ENCODE data around the gene PREB. TPM values are rescaled to one million over a fixed set of nuclear protein-coding genes. Genes with fewer than 3 reads are reported as not detected.
"Not testable (repeated sequence)": the region's sequence is repeated elsewhere in the genome, so short reads cannot be mapped to it uniquely, and the experiment has no call there.

The PREB gene
- total RNA-seq, 6 experiments from 2014 or later, result 27.1 to 102 (median 59.2) TPM

DNA sequence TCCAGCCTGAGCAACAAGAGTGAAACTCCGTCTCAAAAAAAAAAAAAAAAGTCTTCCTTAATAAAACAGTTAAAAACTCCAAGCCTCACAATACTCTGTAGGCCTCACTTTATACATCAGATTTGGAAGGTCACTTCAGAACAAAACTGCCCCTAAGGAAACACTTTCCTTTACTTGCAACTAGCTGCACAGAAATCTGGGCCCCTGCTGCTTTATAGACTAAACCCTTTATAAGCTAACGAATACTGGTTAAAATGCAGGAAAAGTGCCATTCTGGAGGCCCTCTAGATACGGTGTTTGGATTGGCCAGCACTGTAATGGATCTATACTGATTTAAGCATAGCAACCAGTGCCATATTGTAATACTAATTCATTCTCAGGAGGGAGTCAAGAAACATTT, 9.3 kb downstream of the PREB start:
- Histone ChIP-seq H3K9me3 (no peaks in the 10 kb centered on the region), H3K4me1 (peaks cover 0 to 15% (median 3%) of the 10 kb centered on the region in 4 donors), H3K27me3 (no peaks in the 10 kb centered on the region), H3K27ac (no peak overlapping the region), H3K4me3 (no peak overlapping the region), H3K36me3 (peaks cover 0 to 7% (median under 1%) of the 10 kb centered on the region in 4 donors)
- WGBS (ENCODE audit: insufficient coverage, low coverage, low lambda C conversion rate, missing lambda C conversion rate), result 89% methylated on average over 2 of the region's 3 CpGs
- DNase-seq (no peak), ATAC-seq (no peak)
- no peak for TF ChIP-seq POLR2A (IDR thresholded peaks at IDR 0.05)
- TF ChIP-seq, protein P1, sequence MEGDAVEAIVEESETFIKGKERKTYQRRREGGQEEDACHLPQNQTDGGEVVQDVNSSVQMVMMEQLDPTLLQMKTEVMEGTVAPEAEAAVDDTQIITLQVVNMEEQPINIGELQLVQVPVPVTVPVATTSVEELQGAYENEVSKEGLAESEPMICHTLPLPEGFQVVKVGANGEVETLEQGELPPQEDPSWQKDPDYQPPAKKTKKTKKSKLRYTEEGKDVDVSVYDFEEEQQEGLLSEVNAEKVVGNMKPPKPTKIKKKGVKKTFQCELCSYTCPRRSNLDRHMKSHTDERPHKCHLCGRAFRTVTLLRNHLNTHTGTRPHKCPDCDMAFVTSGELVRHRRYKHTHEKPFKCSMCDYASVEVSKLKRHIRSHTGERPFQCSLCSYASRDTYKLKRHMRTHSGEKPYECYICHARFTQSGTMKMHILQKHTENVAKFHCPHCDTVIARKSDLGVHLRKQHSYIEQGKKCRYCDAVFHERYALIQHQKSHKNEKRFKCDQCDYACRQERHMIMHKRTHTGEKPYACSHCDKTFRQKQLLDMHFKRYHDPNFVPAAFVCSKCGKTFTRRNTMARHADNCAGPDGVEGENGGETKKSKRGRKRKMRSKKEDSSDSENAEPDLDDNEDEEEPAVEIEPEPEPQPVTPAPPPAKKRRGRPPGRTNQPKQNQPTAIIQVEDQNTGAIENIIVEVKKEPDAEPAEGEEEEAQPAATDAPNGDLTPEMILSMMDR (IDR thresholded peaks at IDR 0.05), result no peak
- intact Hi-C loops (cut with DNase I), result no loop called here

DNA sequence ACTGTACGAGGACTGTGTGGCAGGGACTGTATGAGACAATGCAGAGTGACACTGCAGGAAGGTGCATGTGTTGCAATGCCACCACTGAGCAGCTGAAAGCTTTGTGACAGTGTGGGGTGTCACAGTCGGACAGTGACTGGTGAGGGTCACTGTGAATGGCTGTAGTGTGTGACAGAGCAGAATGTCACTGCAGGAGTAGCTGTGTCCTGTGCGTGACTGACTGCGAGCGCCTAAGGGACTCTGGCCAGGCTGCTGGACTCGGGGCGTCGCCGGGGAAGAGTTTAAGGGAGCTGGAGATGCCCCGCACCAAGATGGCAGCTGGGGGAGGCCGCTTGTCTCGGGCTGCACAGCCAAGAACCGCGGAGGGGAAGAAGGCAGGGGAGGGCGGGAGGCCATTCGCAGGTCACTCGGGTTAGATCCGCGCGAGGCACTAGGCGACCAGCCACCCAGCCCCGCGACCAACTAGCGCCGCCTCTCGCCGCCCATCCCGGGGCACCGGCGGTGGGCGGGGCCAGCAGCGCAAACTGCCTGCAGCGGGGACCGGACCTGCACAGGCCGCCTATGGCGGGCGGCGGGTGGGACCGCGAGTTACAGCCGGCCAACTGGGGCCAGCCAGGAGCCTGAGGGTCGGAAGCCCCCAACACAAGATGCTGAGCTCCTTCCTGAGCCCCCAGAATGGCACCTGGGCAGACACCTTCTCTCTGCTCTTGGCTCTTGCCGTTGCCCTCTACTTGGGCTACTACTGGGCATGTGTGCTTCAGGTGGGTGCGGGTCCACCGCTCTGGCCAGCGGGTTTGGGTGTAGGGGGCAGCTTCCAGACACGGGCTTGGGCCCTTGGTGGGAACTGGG, 10.9 kb downstream of the PREB start, which contains the start of gene ABHD1:
Gene ABHD1 (plus strand): TSS at position 514 of the 849 bp plus-strand sequence. CDS start 134 bp downstream, at position 648.
- no peaks in the 10 kb centered on the region for H3K36me3 ChIP-seq
- DNase-seq, result peak; percentile 84 to 86 (median 85)
- H3K27ac ChIP-seq, result peak within 1 kb of the TSS in 2 of 3 donors; percentile 43 to 49
- no peaks in the 10 kb centered on the region for H3K9me3 ChIP-seq
- ATAC-seq, result peak; percentile 78 to 89 (median 84)
- intact Hi-C loops (cut with DNase I), result no loop called here
- peaks cover 0 to 20% (median 3%) of the 10 kb centered on the region in 4 donors for H3K4me1 ChIP-seq
- H3K4me3 ChIP-seq, result peak within 1 kb of the TSS; percentile 46 to 66 (median 50)
- 20% methylated on average over 2 of the region's 47 CpGs for WGBS (ENCODE audit: insufficient coverage, low coverage, low lambda C conversion rate, missing lambda C conversion rate)
- TF ChIP-seq POLR2A (IDR thresholded peaks at IDR 0.05), result peak; percentile 78
- TF ChIP-seq, protein P1 (IDR thresholded peaks at IDR 0.05), result peak in 2 of 4 donors; percentile 16 to 25
- no peaks in the 10 kb centered on the region for H3K27me3 ChIP-seq

DNA sequence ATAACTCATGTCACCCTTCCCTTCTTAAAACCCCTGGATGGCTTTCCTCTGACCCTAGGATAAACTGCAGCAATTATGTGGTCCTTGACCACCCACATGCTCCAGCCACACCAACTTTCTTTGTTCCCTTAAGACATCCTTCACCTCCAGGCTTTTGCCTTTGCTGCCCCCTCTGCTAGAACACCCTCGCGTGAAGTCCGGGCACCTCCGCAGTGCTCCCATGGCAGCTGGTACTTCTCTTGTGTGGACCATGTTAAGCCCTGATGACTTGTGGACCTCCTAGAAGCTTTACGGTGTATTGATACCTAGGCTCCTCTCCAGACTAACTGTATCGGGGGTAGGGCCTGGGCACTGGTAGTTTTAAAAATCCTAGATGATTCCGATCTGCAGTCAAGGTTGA, 11.6 kb downstream of the PREB start:
- DNase-seq (no peak), ATAC-seq (no peak)
- no peak overlapping the region for H3K4me3 ChIP-seq
- no peak overlapping the region for H3K27ac ChIP-seq
- H3K27me3 ChIP-seq, result no peaks in the 10 kb centered on the region
- no peaks in the 10 kb centered on the region for H3K9me3 ChIP-seq
- intact Hi-C loops (cut with DNase I), result no loop called here
- H3K4me1 ChIP-seq, result peaks cover 0 to 24% (median 3%) of the 10 kb centered on the region in 4 donors
- no peaks in the 10 kb centered on the region for H3K36me3 ChIP-seq
- WGBS (ENCODE audit: insufficient coverage, low coverage, low lambda C conversion rate, missing lambda C conversion rate), result 100% methylated on average over 7 of the region's 7 CpGs
- TF ChIP-seq POLR2A (IDR thresholded peaks at IDR 0.05), result no peak
- TF ChIP-seq, protein P1 (IDR thresholded peaks at IDR 0.05), result no peak

DNA sequence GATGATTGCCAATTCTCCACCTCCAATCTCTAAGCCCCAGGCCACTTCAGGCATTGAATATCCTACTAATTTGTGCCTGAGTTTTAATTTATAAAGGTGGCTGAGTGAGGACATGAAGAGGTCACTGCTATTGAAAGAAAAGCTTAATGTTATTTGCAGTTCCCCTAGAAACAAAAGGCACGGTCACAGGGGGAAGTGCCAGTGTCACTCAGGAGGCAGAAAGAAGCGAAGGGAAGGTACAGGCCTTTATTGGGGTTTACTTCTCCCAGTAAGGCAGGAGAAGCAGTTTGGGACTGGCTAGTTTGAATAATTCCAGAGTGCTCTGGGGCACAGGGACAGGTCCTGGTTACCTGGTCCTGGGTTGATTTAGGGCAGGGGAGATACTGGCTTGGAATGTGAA, 12.5 kb downstream of the PREB start:
- intact Hi-C loops (cut with DNase I), result no loop called here
- Histone ChIP-seq H3K4me3 (no peak overlapping the region), H3K27me3 (no peaks in the 10 kb centered on the region), H3K36me3 (no peaks in the 10 kb centered on the region), H3K27ac (no peak overlapping the region), H3K9me3 (no peaks in the 10 kb centered on the region), H3K4me1 (peaks cover 0 to 22% (median 3%) of the 10 kb centered on the region in 4 donors)
- ATAC-seq (no peak), DNase-seq (no peak)
- 71% methylated on average over 2 of the region's 2 CpGs for WGBS (ENCODE audit: insufficient coverage, low coverage, low lambda C conversion rate, missing lambda C conversion rate)
- TF ChIP-seq POLR2A (IDR thresholded peaks at IDR 0.05), result no peak
- TF ChIP-seq, protein P1 (IDR thresholded peaks at IDR 0.05), result no peak

DNA sequence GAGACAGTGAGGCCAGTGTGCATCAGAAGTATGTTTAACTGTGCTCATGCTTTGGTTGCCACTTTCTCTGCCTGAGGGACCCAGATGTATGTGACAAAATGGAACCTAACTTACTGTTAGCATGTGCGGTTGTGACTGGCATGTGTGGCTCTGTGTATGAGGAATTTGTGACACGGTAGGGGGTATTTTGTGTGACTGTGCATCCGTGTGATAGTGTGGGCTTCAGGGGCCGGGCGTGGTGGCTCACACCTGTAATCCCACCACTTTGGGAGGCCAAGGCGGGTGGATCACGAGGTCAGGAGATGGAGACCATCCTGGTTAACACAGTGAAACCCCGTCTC, 15.1 kb downstream of the PREB start:
- DNase-seq; H3K27me3 ChIP-seq; intact Hi-C loops (cut with DNase I); H3K4me1 ChIP-seq; H3K36me3 ChIP-seq; H3K27ac ChIP-seq; H3K9me3 ChIP-seq; ATAC-seq: not testable (repeated sequence)
- H3K4me3 ChIP-seq, result peak overlapping the region in 2 of 3 donors; percentile 38 to 49
- WGBS (ENCODE audit: insufficient coverage, low coverage, low lambda C conversion rate, missing lambda C conversion rate), result 84% methylated on average over 7 of the region's 8 CpGs
